MV-4-11 (cell line): ENCODE results near the gene TPCN1.

ENCODE experiments used
- DNase-seq: peaks from one replicate; lab custom pipeline; 2025; lab: John Stamatoyannopoulos, UW

TPCN1 gene

DNA sequence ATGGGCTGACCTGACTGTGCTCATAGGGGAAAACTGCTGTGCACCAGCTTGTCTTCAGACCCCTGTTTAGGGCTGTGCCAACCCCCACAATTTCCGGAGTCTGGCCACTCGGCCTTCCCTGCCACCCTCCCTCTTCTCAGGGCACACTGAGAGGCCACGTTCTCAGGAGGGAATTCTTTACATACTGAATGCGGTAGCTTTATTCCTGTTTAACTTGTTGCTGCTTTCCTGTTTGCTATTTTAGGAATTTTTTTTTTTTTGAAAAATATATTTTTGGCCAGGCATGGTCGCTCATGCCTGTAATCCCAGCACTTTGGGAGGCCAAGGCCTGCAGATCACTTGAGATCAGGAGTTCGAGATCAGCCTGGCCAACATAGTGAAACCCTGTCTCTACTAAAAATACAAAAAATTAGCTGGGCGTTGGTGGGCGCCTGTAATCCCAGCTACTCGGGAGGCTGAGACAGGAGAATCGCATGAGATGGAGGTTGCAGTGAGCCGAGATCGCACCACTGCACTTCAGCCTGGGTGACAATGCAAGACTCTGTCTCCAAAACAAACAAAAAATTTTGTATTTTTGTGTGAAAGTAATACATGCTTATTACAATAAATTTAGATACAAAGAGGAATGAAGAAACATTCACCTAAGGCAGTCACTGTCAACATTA, 39.5 kb downstream of the TPCN1 start:
- DNase-seq, result no peak

DNA sequence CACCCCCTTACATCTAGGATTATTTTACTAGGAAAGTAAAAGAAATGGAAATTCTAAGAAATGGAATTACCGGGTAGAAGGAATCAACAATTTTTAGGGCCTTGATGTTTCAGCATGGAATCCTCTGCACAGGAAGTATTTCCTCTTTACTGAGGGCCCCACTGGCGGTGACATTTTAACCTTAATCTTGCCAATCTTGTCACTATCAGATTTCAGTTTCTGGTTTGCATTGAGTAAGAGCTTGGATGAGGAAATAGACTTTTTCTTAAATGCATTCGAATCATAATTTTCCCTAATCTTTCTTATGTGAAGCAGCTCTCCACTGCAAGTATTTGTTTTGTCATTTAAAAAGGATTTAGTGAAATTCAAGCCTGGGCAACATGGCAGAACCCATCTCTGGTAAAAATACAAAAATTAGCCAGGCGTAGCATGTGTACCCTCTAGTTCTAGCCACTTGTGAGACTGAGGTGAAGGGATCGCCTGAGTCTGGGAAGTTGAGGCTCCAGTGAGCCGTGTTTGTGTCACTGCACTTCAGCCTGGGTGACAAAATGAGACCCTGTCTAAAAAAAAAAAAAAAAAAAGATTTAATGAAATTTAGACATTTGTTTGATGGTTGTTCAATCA, 40.7 kb downstream of the TPCN1 start:
- peak; percentile 90 for DNase-seq

DNA sequence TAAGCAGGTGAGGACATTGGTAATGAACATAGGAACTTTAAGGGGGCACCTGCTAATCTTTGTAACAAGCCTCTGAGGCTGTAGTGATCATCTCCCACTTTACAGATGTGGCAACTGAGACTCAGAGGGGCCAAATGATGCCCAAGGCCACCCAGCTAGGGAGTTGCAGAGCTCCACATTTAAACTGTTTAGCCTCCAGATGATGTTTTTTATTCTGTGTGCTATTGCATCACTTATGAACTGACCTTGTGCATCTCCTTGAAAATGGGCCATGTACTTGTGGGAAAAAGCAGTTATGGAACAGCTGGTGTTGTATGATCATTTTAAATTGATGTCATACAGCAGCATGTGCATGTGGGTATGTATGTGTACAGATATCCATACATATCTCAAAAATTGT, 41.4 kb downstream of the TPCN1 start:
- no peak for DNase-seq

DNA sequence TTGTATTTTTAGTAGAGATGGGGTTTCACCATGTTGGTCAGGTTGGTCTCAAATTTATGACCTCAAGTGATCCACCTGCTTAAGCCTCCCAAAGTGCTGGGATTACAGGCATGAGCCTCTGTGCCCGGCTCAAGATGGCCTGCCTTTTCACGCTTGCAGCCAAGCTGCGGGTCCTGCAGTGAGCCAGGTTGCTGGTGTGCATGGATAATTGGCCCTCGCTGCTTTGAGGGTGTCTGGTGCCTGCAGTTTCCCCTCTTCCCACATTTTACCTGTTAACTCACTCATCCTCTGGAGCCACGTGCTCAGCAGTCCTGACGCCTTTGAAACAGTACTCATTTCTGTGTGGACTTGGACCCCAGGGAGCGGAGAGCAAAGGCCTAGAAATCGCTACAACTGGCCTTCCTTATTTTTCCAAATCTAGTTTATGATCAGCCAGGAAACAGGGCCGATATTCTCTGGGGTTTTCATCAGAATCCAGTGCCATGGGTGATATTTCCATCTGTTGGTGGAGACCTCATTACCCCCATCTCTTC, 42.2 kb downstream of the TPCN1 start:
- no peak for DNase-seq

DNA sequence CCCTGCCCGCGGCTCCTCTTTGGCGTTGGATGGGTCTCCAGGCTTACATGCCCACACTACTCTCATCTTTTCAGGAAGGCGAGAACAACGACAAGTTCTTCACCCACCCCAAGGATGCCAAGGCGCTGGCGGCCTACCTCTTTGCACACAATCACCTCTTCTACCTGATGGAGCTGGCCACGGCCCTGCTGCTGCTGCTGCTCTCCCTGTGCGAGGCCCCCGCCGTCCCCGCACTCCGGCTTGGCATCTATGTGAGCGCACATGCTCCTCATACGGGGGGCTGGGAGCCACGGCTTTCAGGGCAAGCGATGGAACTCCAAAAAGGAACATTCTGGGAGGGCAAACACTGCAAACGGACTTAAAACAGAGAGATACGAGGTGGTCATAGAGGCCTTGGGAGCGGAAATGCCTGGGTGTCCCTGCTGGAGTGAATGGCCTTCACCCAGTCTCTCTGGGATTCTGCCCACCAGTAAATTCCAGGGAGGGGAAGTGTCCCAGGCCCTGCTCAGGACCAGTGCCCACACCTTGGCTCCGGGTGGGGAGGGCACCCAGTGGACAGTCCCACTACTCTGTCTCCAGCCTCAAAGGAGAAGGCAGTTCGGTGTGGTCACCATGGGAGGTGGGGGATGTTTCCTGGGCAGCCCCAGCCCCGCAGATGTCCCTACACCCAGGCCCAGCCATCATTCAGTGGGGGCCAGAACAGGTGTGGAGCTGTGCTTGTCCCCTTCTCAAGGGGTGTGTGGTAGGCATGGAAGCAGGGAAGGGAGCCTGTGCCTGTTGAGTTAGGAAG, 45.0 kb downstream of the TPCN1 start:
- no peak for DNase-seq

DNA sequence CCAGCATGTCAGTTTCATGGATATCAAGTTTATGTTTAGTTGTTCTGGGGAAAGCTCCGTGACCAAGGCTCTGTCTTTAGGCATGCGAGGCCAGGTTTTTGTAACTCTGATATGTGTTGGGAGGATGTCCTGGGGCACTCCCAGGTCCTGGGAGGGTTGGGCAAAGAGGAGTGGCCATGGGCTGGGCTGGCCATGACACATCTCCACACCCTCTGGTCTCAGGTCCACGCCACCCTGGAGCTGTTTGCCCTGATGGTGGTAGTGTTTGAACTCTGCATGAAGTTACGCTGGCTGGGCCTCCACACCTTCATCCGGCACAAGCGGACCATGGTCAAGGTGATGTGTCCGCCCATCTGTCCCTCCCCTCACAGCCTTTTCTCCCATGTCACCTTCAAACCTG, 46.4 kb downstream of the TPCN1 start:
- no peak for DNase-seq

DNA sequence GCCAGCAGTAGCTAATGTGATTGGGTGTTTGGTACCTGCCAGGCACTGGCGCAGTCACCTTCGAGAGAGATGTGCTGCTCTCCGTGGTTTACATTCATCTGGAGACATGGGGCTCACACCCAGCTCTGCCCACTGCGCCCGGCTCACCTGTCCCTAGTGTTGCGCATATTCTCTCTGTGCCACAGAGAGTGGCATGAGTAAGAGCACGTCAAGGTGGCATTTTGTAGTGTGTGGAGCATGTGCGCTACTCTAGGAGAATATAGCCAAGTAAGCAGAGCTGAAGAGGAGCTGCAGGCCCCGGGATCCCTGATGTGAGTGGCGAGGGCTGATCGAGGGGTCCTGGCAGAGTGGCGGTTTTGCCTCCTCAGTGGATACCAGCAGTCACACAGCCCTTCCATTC, 46.9 kb downstream of the TPCN1 start:
- DNase-seq, result no peak

DNA sequence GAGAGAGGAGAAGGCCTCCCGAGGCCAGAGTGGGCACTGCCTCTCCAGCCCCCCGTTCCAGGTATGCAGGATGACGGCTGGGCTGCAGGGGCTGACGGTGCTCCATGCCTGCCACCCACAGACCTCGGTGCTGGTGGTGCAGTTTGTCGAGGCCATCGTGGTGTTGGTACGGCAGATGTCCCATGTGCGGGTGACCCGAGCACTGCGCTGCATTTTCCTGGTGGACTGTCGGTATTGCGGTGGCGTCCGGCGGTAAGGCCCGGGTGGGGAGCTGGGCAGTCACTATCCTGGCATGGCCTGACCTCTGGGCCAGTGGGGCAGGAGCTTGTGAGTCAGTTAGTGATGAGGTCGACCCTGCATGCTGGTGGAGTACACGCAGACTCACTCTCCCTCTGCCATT, 47.4 kb downstream of the TPCN1 start:
- no peak for DNase-seq

DNA sequence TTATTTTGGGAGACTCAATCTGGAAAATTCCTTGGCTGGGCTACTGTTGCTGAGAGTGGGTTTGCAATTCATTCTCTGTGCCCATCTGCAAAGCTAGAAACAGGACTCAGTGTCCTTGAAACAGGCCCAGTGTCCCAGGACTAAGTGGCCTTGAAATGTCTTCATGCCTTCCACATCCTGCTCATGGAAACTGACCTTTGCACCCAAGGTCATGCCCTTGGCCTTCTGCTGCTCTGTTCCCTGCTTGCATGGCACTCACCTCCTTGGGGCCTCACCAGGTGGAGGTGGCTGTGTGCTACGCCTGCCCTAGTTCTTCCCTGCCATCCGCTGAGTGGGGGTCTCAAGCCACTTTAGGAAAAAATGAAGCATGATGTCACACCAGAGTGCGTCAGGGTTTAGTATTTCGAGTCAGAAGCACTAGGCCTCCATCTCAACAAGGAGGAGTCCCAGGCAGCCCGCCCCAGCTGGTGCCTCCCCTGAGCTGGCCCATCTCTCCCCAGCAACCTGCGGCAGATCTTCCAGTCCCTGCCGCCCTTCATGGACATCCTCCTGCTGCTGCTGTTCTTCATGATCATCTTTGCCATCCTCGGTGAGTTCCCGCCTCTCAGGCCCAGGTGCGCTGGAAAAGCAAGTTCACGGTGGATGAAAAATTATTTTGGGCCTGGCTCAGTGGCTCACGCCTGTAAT, 48.1 kb downstream of the TPCN1 start:
- DNase-seq, result no peak

DNA sequence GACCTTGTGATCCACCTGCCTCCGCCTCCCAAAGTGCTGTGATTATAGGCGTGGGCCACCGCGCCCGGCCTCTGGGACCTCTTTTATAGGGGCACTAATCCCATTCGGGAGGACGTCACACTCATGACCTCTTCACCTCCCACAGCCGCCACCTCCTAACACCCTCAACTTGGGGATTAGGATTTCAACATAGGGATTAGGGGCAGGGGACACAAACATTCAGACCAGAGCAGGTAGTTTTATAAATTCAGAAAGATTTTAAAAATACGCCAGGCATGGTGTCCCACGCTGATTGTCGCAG, 49.4 kb downstream of the TPCN1 start:
- no peak for DNase-seq

DNA sequence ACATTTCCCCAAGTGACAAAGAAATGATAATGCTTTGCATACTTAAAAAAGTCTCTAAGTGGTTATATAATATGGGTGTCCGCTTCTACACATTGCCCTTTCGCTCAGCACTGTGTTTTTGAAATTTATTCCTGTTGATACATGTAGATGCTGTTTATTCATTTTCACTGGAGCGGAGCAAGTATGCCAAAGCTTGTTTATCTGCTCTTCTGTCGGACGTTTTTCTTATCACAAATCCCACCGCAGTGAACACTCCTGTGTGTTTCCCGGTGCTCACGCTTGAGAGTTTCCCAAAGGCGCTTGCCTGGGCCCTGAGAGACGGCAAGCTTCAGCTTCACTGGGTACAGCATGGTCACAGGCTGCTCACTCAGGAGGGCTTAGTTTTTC, 50.2 kb downstream of the TPCN1 start:
- DNase-seq, result no peak

DNA sequence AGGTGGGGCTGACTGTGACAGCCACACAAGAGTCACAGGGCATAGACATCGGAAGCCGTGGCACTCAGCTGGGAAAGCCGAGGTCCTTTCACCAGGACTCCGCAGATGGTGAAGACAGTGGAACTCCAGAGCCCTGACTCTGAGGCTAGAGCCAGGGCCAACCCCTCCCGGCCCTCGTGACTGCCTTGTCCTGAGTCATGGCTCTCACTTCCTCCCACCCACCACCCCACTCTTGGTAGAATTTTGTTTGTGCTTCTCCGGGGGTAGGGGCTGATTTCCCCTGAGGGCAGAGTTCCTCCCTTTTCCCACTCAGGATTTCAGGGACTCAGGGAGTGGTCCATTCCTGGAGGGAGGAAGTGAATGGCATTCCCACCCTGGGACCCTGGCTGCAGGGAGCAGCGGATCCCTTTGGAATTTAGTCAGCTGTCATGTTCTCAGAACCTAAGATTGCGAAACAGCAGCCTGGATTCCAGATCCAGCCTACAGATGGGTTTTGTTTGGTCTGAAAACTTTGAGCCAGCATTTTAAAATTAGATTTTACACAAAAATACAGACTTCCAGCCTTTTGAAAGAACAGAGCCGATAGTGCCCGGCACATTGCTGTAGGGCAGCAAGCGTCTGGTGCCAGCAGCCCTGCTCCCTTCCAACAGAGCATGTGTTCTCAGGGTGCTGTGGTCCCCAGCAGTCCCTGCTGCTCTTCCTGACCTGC, 50.7 kb downstream of the TPCN1 start:
- DNase-seq, result peak; percentile 80

DNA sequence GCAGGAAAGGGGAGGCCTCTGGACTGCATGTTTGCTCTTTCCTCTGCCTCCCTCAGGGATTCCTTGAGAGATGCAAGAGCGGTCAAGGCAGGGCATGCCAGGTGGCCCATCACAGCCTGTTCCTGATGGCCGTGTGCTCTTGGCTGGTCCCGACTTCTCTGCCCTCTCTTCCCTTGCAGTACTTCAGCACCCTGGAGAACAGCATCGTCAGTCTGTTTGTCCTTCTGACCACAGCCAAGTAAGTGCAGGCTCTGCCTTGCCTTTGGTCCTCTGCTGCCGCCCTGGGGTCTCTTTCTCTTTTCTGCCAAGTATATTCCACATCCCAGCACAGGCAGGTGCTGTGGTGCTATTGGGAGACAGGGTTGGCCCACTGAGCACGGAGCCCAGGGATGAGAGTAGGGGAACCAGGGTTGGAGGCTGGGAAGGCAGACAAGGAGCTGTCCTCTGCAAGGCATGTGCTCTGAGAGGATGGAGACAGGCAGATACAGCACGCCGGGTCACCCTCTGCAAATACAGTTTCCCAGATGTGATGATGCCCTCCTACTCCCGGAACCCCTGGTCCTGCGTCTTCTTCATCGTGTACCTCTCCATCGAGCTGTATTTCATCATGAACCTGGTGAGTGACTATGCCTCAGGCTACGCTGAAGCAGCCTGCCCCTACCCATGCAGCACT, 51.9 kb downstream of the TPCN1 start:
- no peak for DNase-seq

DNA sequence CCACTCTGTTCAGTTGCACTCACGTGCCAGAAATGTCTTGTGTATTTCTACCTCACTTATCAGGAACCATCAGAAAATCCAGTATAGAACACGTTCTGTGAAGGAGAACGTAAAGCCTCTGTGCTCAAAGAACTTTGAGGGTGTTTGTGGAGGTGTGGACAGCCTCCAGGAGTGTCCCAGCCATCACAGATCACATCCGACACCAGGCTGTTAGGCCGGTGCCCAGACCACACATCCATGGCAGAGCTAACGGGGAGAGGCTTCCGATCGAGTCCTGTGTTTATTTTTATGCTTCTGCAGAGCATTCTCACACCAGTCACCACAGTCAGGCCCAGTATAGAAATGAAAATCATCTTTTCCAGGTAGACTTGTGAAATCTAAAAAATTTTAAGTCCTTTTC, 53.6 kb downstream of the TPCN1 start:
- DNase-seq, result no peak

DNA sequence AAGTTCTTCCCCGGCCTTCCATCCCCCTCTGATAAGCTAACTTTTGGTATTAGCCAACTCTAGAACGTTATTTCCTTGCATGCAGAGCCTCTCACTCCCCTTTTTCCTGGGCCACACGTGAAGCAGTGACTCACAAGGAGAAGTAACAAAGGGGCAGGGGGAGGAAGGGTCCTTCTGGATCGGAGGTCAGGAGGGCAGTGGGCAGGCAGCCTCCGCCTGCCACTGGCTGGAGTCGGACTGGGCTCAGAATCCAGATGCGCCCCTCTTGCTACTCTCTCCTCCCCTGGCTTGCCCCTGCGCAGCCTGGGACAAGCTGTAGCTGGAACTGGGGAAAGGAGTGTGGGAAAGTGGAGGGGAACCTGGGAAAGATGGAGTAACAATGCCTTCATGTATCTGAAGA, 55.0 kb downstream of the TPCN1 start:
- peak; percentile 48 for DNase-seq

DNA sequence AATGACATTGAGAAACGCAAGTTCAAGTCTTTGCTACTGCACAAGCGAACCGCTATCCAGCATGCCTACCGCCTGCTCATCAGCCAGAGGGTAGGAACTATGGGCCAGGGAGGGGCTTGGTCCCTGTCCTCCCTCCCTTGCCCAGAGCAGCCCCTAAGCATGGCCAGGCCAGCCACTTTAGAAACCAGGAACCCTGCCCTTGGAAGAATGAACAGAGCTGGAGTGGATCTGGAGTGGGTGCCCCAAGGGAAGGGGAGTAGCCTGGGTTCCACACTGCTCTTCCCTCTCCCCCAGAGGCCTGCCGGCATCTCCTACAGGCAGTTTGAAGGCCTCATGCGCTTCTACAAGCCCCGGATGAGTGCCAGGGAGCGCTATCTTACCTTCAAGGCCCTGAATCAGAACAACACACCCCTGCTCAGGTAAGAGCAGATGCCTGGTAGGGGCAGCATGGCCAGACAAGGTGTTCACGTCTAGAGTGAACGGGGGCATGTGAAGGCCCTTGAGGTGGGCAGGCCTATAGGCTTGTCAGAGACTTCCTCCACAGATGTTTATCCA, 55.8 kb downstream of the TPCN1 start:
- no peak for DNase-seq

DNA sequence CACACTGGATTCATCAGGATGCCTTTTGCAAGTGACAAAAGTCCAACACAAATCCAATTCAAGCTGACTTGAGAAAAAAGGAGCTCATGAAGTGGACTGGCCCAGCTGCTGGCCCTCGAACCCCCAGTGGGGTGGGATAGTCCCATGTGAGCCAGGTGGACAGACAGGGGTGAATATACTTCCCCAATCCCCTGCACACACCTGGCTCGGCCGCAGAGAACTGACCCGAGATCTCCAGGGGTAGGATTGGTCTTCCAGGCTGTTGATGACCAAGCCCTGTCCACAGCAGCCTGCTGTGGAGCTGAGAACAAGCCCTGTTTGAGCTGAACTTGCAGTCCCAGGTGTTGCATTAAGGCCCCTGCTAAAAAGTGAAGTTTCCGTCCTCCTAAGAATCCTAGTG, 56.2 kb downstream of the TPCN1 start:
- DNase-seq, result no peak

DNA sequence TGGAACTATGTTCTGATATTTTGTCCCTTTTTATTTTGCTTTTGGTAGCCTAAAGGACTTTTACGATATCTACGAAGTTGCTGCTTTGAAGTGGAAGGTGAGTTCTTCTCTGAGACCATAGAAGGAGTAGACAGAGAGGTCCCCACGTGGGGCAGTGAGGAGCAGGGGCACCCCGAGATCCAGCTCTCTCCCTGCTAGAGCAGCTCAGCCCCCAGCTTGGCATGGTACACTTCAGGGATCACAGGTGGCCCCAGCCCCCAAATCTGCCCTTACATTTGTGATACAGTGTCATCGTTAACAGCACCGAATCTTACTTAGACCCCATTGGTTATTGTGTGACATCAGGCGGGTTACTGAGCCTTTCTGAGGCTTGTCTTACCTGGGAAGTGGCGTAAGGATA, 56.9 kb downstream of the TPCN1 start:
- no peak for DNase-seq

DNA sequence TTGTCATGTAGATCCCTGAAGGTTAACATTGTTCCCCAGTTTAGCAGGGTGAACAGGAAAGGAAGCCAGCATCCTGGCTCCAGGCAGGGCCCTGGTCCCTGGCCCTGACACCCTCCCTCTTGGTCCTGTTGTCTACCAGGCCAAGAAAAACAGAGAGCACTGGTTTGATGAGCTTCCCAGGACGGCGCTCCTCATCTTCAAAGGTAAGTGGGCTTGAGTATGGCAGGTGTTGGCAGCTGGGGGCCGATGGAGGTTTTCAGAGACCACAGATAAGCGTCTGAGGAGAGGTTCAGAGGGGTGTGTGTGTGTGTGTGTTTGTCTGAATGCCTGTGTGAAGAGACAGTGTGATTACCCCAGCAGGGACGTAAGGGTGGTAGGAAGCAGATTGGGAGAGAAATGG, 57.4 kb downstream of the TPCN1 start:
- DNase-seq, result no peak

DNA sequence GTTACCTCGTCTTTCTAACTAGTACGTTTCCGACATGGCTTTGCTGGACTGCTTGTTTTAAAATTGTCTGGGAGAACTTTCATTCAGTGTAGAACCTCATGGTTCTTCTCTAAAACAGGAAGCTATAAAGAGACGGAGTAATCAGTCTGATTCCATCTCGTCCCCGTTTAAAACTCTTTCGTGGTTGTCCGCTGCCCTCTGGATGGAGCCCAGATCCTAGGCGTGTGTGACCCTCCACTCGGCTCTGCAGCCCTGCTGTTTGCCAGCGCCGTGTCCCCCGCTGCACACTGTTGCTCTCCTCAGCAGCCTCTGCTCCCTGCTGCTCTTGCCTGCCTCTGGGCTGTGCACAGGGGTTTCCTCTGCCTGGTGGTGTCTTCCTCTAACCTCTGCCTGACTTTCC, 63.5 kb downstream of the TPCN1 start:
- DNase-seq, result peak; percentile 28
